ENCODE measurements around the gene LATS2.

Gene LATS2

DNA sequence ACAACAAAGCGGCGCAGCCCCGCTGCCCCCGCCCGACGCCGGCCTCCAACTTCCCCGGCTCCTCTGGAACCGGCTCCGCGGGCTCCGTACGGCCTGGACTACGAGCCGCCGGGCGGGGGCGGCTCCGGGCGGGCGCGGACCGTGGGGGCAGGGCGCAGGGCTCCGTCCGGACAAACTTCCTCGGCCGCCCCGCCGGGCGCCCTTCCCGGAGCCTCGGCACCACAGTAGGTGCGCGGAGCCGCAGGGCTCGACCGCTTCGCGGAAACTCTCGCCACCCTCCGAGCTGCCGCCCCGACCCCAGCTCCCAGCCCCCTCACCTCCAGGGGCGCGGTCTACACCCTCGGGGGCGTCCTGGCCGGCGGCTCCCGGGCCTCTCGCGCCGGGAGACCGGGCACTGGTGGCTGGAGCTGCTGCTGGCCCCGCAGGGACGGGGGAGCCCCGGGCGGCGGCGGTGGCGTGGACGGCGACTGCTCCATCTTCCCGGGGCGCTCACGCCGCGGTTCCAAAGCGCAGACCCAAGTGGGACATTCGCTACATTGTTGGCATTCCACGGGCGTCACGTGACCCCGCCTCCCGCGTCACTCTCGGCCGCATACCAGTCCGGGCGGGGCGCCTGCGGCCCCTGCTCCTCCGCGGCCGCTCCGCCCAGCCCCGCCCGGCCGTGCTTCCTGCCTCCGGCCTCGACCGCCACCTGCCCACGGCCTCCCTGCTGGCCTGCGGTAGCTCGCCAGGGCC, at the start of gene LATS2:
LATS2 (minus strand) TSS at position 558 of the 735 bp plus-strand sequence. CDS start 15,560 bp downstream, outside the sequence.
- DNase-seq (ENCODE audit: low spot score), result peak; percentile 67

DNA sequence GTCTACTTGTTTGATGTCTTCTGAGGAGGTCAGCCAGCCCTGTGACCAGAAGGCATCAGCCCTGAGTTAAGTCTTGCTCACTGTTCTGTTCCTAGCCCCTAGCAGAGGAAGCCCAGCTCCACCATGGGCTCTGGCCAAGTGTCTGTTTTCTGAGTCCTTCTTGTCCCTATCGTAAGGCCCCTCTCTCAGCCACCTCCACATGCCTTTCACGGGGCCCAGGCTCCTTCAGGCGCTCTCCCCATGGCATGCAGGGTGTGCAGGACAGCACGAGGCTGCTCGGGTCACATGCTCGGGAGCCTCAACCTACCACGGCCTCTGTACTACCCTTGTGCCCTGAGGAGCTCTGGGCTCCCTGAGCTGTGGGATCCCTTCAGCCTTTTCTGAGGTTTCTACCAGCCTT, 47.8 kb upstream of the LATS2 start:
- no peak for DNase-seq (ENCODE audit: low spot score)

DNA sequence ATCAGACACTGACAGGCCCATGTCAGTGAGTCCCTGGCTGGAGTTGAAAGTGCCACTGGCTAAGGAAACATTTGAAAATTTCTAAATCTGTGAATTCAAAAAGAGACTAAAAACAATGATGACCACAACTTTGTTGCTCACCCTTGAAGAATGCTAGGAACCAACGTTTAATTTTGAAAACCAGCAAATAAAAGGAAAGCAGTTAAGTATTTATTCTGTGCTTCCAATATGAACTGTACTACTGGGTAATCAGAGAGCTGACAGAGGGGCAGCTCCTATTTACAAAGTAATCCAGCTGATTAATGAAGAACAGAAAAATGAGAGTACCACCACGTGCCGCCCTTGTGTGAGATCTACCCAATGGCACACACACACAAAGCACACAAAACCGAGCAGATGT, 44.7 kb upstream of the LATS2 start:
- no peak for DNase-seq (ENCODE audit: low spot score)

DNA sequence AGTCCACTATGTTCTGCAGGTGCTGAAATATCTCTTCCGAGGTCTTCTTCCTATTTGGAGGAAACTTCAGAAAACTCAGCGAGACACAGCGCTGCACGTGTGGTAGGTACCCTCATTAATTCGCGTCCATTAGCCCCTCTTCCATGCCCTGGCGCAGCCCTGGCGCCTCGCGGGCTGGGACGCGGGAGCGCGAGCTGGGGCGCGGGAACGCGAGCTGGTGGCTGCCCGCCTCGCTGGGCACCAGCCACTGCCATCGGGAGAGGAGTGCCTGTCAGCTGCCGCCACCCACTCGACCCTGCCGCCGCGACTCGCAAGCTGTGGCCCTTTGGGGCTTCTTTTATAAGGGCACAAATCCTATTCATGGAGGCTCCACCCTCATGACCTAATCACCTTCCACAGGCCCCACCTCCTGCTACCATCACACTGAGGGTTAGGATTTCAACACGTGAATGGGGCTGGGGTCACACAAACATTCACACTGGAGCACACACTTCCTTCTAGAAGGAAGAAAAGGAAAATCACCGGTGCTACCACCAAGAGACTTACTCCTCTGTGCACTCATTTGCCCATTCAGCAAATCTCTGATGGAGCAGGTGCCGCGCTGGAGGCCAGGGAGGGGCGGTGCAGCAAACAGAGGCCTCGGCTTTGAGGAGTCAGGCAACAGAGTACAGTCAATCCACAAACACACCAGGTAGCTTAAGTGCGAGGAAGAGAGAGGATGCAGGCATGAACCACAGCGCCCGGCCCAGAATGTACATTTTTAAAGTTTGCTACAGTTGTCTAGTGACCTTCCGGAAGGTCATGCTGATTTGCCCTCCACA, 43.0 kb upstream of the LATS2 start:
- DNase-seq (ENCODE audit: low spot score), result no peak

DNA sequence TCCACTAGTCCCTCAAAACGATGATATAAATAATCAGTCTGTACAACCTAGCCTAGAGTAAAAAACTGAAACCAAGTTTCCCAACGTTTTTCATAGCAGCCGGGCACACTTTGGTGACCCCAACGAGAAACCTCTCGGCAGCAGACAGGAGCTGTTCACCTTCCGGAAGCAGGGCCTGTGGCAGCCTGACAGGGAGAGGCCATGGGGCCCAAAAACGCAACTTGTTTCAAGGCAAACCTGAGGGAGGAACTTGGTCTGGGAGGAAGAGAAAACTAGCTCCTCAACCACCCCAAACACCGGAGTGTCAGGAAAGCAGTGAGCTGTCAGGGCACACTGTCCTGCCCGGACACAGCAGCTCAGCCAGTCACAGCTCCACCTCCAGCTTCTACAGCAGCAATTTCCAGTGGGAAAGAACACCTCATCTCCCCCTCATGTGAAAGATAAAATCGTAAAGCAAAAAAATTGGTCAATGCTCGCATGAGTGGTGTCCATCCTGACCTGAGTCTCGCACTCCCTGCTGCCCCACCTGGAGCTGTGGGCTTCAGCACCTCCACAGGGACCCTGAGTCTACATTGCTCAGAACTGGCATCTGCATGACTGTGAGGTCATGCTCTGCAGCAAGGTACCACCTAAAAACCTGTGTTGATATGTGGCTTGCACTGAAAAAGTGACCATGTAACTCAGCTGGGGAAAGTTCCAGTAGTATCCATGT, 40.6 kb upstream of the LATS2 start:
- DNase-seq (ENCODE audit: low spot score), result no peak

DNA sequence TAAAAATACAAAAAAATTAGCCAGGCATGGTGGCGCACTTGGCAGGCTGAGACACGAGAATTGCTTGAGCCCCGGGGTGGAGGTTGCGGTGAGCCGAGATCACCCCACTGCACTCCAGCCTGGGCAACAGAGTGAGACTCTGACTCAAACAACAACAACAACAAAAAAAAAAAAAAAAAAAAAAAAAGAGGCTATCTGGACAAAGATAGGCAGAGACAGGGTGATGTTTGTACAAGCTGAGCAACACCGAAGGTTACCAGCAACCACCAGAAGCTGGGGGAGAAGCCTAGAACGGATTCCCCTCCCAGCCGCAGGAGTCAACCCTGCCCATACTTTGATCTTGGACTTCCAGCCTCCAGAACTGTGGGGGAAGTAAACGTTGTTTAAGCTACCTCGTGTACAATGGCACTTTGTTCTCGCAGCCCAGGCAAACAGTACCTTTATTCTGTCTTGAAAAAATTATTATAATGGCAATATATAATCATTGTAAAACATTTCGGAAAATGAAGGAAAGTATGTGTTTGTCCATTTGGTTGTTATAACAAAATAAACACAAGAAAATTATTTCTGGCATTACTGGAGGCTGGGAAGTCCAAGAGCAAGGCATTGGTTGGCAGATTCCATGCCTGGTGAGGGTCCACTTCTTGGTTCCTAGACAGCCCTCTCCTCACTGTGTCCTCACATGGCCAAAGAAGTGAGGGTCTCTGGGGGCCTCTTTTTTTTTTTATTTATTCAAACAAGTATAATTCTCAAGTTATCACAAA, 39.8 kb upstream of the LATS2 start:
- DNase-seq (ENCODE audit: low spot score), result no peak

DNA sequence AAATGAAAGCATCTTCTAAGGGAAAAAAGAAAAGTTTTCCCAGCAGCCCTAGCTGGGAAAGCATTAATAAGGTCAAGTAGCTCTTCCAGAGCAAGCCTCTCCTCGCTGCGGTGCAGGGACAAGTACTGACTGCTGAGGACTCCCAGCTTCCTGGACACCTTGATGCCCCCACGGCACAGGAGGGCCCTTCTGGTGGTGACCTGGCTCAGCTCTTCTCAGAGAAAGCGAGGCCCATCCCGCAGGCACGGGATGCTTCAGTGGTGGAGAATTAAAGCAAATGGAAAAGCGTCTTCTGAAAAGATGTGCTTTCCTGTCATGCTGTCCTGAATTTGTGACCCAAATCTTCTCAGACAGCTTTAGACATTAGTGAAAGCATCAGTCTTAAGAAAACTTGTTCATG, 38.8 kb upstream of the LATS2 start:
- no peak for DNase-seq (ENCODE audit: low spot score)

DNA sequence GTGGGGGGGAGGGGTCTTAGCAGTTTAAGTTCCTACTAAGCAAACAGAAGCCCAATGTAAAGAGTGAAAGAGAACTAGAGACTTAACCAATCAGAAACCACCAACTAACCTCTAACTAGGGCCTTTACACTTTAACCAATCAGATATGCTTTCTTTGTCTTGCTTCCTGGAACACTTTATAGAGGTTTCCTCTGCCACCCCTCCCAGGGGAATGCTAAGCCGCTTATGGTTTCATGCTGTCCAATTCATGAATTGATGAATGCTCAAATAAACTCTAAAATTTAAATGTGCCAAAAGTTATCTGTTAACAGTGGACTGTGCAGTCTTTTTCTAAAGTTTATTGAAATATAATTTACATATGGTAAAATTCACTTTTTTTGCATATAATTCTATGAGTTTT, 33.9 kb upstream of the LATS2 start:
- no peak for DNase-seq (ENCODE audit: low spot score)

DNA sequence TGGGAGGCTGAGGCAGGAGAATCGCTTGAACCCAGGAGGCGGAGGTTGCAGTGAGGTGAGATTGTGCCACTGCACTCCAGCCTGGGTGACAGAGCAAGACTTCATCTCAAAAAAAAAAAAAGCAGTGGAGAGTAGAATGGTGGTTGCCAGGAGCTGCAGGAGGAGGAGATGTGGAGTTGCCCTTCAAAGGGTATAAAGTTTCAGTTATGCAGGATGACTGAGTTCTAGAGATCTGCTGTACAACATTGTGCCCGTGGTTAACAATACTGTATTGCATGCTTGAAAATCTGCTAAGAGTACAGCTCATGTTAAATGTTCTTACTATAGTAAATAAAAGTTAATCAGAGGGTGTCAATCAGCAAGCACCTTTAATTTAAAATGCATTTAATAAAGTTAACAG, 28.4 kb upstream of the LATS2 start:
- DNase-seq (ENCODE audit: low spot score), result no peak

DNA sequence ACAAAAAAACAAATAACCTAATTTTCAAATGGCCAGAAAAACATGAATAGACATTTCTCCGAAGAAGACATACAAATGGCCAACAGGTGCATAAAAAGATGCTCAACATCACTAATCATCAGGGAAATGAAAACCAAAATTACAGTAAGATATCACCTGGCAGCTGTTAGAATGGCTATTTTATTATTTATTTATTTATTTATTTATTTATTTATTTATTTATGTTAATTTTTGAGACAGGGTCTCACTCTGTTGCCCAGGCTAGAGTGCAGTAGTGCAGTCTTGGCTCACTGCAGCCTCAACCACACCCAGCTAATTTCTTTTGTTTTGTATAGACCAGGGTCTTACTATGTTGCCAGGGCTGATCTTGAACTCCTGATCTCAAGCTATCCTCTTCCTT, 27.1 kb upstream of the LATS2 start:
- no peak for DNase-seq (ENCODE audit: low spot score)

DNA sequence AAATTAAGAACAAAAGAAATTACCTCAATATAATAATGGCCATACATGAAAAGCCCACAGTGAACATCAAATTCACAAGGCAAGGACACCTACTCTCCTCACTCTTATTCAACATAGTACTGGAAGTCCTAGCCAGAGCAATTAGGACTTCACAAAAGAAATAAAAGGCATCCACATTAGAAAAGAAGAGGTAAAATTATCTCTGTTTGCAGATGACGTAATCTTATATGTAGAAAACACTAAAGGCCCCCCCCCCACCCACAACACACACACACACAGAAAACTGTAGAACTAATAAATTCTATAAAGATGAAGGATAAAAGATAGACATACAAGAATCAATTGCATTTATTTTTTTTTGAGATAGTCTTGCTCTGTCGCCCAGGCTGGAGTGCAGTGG, 25.5 kb upstream of the LATS2 start:
- DNase-seq (ENCODE audit: low spot score), result no peak

DNA sequence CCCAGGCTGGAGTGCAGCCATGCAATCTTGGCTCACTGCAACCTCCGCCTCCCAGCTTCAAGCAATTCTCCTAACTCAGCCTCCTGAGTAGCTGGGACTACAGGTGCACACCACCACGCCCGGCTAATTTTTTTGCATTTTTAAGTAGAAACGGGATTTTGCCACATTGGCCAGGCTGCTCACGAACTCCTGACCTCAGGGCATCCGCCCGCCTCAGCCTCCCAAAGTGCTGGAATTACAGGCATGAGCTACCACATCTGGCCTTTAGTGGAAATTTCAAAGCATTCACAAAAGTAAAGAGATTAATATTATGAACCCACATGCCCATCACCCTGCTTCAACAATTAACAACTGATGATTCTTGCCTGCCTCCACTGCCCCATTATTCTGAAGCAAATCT, 20.5 kb upstream of the LATS2 start:
- no peak for DNase-seq (ENCODE audit: low spot score)

DNA sequence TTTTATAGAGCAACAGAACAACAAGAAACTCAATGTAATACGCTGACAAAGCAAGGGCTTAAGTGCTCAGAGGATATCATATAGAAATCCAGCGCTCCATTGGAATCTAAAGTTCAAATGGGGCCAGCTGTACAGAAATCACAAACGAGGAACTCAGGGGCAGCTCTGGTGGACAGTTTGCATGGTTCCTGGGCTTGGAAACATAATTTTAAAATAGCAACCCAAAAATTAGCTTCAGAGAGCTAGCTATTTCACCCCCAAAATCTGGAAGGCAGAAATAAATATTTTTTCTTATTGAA, 19.2 kb upstream of the LATS2 start:
- DNase-seq (ENCODE audit: low spot score), result no peak

DNA sequence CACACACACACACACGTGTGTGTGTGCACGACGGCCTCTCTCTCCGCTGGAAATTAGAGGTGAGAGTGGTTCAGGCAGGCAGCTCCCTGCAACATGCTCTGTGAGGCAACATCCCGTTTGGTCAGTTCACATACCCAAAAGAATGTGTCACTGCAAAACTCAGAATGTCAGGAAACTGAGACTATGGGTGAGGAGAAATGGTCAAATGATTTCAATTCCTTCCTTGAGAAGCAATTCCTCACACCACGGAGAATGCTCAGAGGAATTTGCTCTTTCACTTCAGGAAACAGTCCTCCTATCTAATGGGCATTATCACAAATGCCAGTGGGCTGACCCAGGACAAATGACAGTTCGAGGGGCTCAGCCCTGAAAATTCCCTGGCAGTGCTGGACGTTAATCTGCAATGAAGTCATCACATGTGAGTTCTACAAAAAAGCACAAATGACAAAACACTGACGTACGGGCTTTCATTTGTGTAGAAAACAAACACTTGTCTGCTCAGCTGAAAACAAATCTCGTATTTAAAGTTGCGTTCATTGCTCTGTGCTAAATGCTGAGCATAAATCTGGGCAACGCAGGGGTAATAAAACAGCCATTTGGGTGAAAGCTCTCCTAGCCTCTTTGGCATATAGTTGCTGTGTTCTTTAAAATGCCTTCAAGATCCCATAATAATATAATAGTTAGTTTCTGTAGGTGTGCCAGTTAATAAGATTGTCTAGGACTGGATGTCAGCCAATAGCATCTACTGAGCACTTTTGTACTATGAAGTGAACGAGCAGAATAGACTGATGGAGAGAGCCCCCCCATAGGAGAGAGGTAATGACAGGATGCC, 18.6 kb upstream of the LATS2 start:
- no peak for DNase-seq (ENCODE audit: low spot score)

DNA sequence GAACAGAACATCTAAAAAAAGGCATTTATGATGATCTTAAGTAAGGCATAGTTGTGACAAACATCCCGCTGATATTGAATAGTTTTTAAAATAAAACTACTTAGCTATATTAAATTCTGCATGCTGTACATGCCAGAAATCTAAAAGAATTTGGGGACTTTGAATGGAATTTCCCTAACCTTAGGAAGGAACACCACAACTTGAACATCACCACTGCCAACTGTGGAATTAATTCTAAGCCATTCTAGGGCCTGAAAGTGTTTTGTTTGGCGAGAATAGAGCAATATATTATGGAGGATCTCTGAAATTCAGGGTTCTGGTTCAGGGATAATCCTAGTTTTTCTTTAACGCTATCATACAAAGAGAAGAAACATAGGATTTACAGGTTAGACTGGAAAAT, 17.8 kb upstream of the LATS2 start:
- DNase-seq (ENCODE audit: low spot score), result no peak

DNA sequence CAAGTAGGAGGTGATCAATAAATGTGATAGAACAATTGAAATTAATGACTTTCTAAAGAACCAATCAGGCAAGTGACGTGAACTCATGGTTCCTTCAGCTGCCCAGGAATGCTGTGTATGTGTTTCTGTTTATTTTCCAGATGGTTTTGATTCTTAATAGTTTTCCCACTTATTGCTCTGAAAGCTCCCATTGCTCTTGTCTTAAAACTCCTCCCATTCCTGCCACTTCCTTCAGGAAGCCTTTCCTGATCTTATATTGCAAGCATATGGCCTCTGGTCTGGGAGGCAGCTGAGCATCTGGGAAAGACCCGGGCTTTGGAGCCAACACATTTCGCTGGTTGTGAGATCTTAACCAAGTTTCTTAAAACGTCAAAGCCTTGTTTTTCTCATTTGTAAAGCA, 17.1 kb upstream of the LATS2 start:
- DNase-seq (ENCODE audit: low spot score), result no peak

DNA sequence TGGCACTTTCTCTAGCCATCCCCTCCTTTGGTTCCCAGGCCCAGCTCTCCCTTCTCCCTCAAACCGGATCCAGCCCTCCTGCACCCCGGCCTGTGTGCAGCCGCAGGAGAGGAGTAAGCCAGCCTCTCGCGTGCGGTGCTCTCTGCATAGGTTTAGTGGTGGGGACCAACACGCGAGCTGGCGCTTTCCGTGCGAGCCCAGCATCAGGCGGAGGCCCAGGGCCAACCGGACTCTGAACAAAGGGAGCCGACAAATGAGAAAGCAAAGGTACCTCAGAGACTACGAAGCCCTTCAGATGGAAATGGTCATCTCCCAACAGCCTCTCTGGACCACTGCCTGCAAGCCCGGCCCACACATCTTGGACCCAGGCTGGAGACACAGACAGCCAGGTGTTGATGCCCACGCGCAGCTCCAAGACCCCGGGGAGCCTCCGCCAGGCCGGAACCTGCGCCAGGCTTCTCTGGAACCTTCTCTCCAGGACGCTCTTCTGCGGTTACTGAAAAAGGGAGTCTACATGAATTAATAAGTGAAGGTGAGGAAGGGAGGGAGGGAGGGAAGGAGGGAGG, 16.5 kb upstream of the LATS2 start:
- no peak for DNase-seq (ENCODE audit: low spot score)

DNA sequence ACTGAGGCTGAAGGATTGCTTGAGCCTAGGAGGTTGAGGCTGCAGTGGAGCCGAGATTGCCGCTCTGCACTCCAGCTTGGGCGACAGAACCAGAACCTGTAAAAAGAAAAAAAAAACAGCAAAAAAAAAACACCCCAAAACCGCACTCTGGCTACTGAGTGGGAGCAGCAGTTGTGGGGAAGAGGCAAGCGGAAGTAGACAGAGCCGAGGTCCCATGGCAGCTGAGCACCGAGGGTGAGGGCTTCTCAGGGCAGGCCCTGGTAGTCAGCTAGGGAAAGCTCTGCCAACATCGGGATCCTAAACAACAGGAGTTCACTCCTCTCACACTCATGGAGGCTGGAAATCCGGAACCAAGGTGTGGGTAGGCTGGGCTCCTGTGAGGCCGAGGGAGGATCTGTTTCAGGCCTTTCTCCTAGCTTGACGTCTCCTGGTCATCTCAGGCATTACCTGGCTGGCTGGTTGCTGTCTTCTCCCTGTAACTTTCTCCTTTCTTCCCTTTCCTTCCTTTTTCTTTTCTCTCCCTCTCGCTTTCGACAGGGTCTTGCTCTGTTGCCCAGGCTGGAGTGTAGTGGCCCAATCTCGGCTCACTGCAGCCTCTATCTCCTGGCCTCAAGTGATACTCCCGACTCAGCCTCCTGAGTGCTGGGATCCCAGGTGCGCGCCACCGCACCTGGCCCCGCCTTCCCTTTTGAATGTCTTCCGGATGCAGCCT, 15.8 kb upstream of the LATS2 start:
- DNase-seq (ENCODE audit: low spot score), result no peak

DNA sequence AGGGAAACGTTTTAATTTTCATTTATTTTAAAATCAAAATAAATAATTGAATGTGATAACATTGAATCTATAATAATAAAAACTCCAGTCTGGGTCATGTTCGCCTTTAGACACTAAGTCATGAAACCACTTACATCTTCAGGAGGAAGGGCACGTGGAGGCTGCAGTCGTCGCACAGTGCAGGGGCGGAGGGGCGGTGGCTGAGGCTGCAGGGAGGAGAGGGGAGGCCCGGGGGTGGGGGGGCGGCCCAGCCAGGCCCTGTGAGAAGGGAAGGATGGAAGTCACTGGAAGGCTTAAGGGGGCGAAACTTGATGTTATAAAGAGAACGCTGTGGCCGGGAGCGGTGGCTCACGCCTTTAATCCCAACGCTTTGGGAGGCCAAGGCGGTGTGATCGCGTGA, 14.9 kb upstream of the LATS2 start:
- no peak for DNase-seq (ENCODE audit: low spot score)
